Keratinocyte (primary cell): Measurements from ENCODE around the gene A2M. TPM values are rescaled to one million over a fixed set of nuclear protein-coding genes. Genes with fewer than 3 reads are reported as not detected.

Experiments
- DNase-seq: peaks from one replicate; pipeline ENCODE4 v3.0.0-alpha.2; 2011; ENCODE audit warnings: low read depth, missing footprints, low spot score
- FAIRE-seq: peaks from 2 replicates; lab custom pipeline; 2011; peaks lifted over from hg19 to GRCh38; lab: Jason Lieb, UNC
- H2AFZ ChIP-seq: 2 replicates; pipeline ENCODE4 v1.6.0; 2012; ENCODE audit warnings: low read length, control low read depth, inconsistent platforms; ENCODE audit not compliant: control insufficient read depth
- H3K27ac ChIP-seq: 2 replicates; pipeline ENCODE4 v1.5.1; 2011; ENCODE audit warnings: low read length; ENCODE audit not compliant: control insufficient read depth, insufficient read depth
- H3K27me3 ChIP-seq: 3 replicates; pipeline ENCODE4 v1.6.0; 2011; ENCODE audit warnings: low read length; ENCODE audit not compliant: control insufficient read depth, insufficient read depth; ENCODE audit errors: extremely low read depth
- H3K36me3 ChIP-seq, 2 experiments: 2 replicates in 1 of 2; 3 replicates in 1 of 2; pipeline ENCODE4 v1.5.1; 2011; ENCODE audit warnings: low read length in 2 of 2, mild to moderate bottlenecking in 1 of 2; ENCODE audit not compliant: control insufficient read depth in 2 of 2, insufficient read depth in 2 of 2; ENCODE audit errors: extremely low read depth in 1 of 2
- H3K4me1 ChIP-seq: 3 replicates; pipeline ENCODE4 v1.5.1; 2011; ENCODE audit warnings: low read length; ENCODE audit not compliant: control insufficient read depth, insufficient read depth; ENCODE audit errors: extremely low read depth
- H3K4me2 ChIP-seq: 3 replicates; pipeline ENCODE4 v1.6.0; 2011; ENCODE audit warnings: low read depth, low read length; ENCODE audit not compliant: control insufficient read depth, insufficient read depth; ENCODE audit errors: extremely low read depth
- H3K4me3 ChIP-seq, 3 experiments: fragments of 200-600 bp in 1 of 3; sonication (generic) in 1 of 3; 2 replicates in 2 of 3; 3 replicates in 1 of 3; pipeline ENCODE4 v1.5.1; 2011 to 2016; ENCODE audit warnings: low read length in 3 of 3, mild to moderate bottlenecking in 3 of 3, control low read depth in 2 of 3, inconsistent platforms in 1 of 3, low read depth in 1 of 3, mixed read lengths in 1 of 3, mixed run types in 1 of 3, moderate library complexity in 1 of 3; ENCODE audit not compliant: control insufficient read depth in 2 of 3, insufficient read depth in 2 of 3; ENCODE audit errors: extremely low read depth in 1 of 3
- H3K79me2 ChIP-seq: 2 replicates; pipeline ENCODE4 v1.6.0; 2012; ENCODE audit warnings: low read length; ENCODE audit not compliant: control insufficient read depth, insufficient read depth
- H3K9ac ChIP-seq: 3 replicates; pipeline ENCODE4 v1.6.0; 2011; ENCODE audit warnings: low read length; ENCODE audit not compliant: control insufficient read depth, insufficient read depth; ENCODE audit errors: extremely low read depth
- H3K9me1 ChIP-seq: 3 replicates; pipeline ENCODE4 v1.6.0; 2011; ENCODE audit warnings: low read length; ENCODE audit not compliant: control insufficient read depth, insufficient read depth; ENCODE audit errors: extremely low read depth
- H3K9me3 ChIP-seq: 2 replicates; pipeline ENCODE4 v1.5.1; 2012; ENCODE audit warnings: low read depth, low read length; ENCODE audit not compliant: control insufficient read depth
- H4K20me1 ChIP-seq: 3 replicates; pipeline ENCODE4 v1.6.0; 2011; ENCODE audit warnings: low read length; ENCODE audit not compliant: control insufficient read depth, insufficient read depth; ENCODE audit errors: extremely low read depth
- EZH2 ChIP-seq: IDR thresholded peaks from one replicate; pipeline ENCODE4 v1.6.1; 2012; ENCODE audit warnings: inconsistent platforms, mild to moderate bottlenecking, low read length, moderate library complexity
- dilution Hi-C: fragments of 300-500 bp; cut with MboI; formaldehyde crosslinking; loops from one replicate; pipeline ENCODE4 v1.7.0; 2020; ENCODE audit warnings: low sequenced_read_pairs; ENCODE audit not compliant: extremely low pct_ligation_motif_present
- polyA plus RNA-seq, 5 experiments: library from polyadenylated mRNA; depleted of rRNA in 3 of 5; stranded (reverse) in 3 of 5; stranded (forward) in 1 of 5; unstranded in 1 of 5; fragments of >200 nt; gene quantifications; 1 replicate in 1 of 5; 2 replicates in 3 of 5; 3 replicates in 1 of 5; pipeline versions ENCODE4 v1.2.1 to v1.2.3, GENCODE V29; 2011 to 2012; ENCODE audit warnings: missing spikeins in 2 of 5, low read depth in 1 of 5, low replicate concordance in 1 of 5
- TF ChIP-seq, protein P1 (sequence below), 3 experiments: IDR thresholded peaks in 1 of 3; conservative IDR thresholded peaks in 1 of 3; optimal IDR thresholded peaks in 1 of 3; 2 replicates in 2 of 3; 3 replicates in 1 of 3; pipeline versions ENCODE3 to v1.5.1; 2011; ENCODE audit warnings: low read length in 3 of 3, mild to moderate bottlenecking in 3 of 3, moderate library complexity in 2 of 3, control low read depth in 1 of 3, inconsistent platforms in 1 of 3; ENCODE audit not compliant: insufficient read depth in 2 of 3; ENCODE audit errors: extremely low read depth in 1 of 3

The A2M gene
- polyA plus RNA-seq, 1 donor (not counting 4 experiments of a cell fraction or from before 2014, with no cell fraction given) = 0.49 TPM

DNA sequence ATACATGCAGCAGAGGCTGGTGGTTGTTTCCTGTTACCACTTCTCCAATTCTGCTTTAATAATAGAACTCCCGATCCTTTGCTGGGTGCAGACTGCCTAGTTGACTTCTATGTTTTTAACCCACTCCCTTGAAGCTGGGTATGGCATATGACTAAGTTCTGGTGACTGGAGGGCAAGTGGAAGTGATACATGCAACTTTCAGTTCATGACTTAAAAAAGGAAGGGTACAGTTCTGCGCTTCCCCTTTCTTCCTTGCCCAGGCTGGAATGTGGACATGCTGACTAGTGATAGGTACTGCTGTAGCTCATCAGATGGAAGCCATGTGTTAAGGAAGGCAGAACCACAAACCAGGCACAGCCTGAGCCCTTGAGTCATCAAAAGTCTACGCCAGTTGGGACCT lies 2.4 kb upstream of the A2M start:
- no peaks in the 10 kb centered on the region for H3K27me3 ChIP-seq
- H2AFZ ChIP-seq = no peak overlapping the region
- H3K4me3 ChIP-seq = no peak overlapping the region
- H3K4me1 ChIP-seq = no peaks in the 10 kb centered on the region
- no peak for DNase-seq
- no peaks in the 10 kb centered on the region for H3K79me2 ChIP-seq
- H3K36me3 ChIP-seq = no peaks in the 10 kb centered on the region
- dilution Hi-C loops = no loop called here
- H3K27ac ChIP-seq = no peak overlapping the region
- H3K9me1 ChIP-seq = no peaks in the 10 kb centered on the region
- FAIRE-seq = no peak
- no peak for TF ChIP-seq EZH2
- TF ChIP-seq, protein P1, sequence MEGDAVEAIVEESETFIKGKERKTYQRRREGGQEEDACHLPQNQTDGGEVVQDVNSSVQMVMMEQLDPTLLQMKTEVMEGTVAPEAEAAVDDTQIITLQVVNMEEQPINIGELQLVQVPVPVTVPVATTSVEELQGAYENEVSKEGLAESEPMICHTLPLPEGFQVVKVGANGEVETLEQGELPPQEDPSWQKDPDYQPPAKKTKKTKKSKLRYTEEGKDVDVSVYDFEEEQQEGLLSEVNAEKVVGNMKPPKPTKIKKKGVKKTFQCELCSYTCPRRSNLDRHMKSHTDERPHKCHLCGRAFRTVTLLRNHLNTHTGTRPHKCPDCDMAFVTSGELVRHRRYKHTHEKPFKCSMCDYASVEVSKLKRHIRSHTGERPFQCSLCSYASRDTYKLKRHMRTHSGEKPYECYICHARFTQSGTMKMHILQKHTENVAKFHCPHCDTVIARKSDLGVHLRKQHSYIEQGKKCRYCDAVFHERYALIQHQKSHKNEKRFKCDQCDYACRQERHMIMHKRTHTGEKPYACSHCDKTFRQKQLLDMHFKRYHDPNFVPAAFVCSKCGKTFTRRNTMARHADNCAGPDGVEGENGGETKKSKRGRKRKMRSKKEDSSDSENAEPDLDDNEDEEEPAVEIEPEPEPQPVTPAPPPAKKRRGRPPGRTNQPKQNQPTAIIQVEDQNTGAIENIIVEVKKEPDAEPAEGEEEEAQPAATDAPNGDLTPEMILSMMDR (optimal IDR thresholded peaks at IDR 0.05 in 1 of 3, IDR thresholded peaks at IDR 0.05 in 1 of 3, conservative IDR thresholded peaks at IDR 0.05 in 1 of 3; ENCODE audit: extremely low read depth in 1 of 3, insufficient read depth in 2 of 3, low read length in 3 of 3) = no peak
- H3K9ac ChIP-seq = no peak overlapping the region
- H4K20me1 ChIP-seq = no peaks in the 10 kb centered on the region
- no peak overlapping the region for H3K4me2 ChIP-seq
- no peaks in the 10 kb centered on the region for H3K9me3 ChIP-seq

DNA sequence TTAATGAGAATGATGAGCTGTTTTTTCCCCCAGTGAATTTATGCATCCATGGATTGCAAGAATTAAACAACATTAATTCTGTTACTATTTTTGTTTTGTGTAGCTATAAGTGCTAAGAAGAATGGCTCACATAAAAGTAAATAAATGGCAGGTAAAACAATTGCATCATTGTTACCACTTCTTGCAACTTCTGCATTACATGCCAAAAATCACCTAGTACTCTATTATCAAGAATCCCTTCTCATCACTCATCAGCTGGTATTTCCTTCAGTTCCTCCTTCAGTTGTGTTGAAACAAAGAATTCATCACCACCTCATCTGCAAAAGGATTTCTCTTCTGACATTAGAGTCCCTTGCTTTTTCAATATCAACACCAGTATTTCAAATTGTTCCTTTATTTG lies 773 bp downstream of the A2M start:
- no peak overlapping the region for H3K27ac ChIP-seq
- no peak overlapping the region for H3K4me3 ChIP-seq

More for the DNA sequence above, 773 bp downstream of the A2M start:
- Histone ChIP-seq H3K9ac (no peak overlapping the region), H3K36me3 (no peaks in the 10 kb centered on the region), H2AFZ (no peak overlapping the region), H3K79me2 (no peaks in the 10 kb centered on the region), H3K4me1 (no peaks in the 10 kb centered on the region), H3K9me3 (no peaks in the 10 kb centered on the region), H3K27me3 (no peaks in the 10 kb centered on the region), H3K9me1 (no peaks in the 10 kb centered on the region), H3K4me2 (no peak overlapping the region), H4K20me1 (no peaks in the 10 kb centered on the region)
- no peak for FAIRE-seq
- no peak for DNase-seq
- dilution Hi-C loops = no loop called here
- TF ChIP-seq, protein P1 (optimal IDR thresholded peaks at IDR 0.05 in 1 of 3, IDR thresholded peaks at IDR 0.05 in 1 of 3, conservative IDR thresholded peaks at IDR 0.05 in 1 of 3; ENCODE audit: extremely low read depth in 1 of 3, insufficient read depth in 2 of 3, low read length in 3 of 3) = no peak
- no peak for TF ChIP-seq EZH2
